ENCODE measurements around the gene PABPN1L.

The PABPN1L gene

DNA sequence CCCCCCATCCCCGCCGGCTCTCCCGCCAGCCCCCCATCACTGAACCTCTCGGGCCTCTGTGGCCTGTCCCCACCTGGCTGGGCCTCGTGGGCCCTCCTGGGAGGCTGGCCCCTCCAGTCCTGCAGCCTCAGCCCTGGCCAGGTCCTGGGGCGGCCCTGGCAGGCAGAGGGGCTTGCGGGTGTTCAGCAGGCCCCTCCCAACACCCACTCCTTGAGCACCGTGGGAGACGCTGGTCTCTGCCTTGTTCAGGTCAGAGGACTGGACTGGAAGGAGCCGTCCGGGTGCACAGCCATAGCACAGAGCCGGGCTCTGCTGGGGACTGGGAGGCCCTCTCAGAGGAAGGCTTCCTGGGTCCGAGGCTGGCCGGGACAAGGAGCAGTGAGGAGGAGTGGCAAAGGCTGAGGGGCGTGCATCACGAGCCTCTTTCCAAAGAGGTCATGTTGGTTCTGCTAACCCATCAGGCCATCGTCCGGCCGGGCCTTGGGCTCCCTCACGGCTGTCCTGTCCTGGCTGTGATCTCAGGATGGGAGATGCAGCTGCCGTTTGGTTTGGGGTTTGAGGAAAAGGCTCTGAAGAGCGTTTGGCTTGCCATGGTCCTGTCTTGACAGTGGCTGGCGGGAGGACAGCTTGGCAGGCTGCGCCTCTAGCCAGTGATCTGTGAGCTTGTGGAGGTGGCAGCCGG is 6.3 kb upstream of the PABPN1L start:
- no peak for DNase-seq (ENCODE audit: low read depth)
- TF ChIP-seq, protein P1, sequence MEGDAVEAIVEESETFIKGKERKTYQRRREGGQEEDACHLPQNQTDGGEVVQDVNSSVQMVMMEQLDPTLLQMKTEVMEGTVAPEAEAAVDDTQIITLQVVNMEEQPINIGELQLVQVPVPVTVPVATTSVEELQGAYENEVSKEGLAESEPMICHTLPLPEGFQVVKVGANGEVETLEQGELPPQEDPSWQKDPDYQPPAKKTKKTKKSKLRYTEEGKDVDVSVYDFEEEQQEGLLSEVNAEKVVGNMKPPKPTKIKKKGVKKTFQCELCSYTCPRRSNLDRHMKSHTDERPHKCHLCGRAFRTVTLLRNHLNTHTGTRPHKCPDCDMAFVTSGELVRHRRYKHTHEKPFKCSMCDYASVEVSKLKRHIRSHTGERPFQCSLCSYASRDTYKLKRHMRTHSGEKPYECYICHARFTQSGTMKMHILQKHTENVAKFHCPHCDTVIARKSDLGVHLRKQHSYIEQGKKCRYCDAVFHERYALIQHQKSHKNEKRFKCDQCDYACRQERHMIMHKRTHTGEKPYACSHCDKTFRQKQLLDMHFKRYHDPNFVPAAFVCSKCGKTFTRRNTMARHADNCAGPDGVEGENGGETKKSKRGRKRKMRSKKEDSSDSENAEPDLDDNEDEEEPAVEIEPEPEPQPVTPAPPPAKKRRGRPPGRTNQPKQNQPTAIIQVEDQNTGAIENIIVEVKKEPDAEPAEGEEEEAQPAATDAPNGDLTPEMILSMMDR (IDR thresholded peaks at IDR 0.05; ENCODE audit: insufficient read depth, low read depth, low read length, missing control alignments): no peak
- no peak overlapping the region for H3K4me3 ChIP-seq (ENCODE audit: low read depth, low read length)

DNA sequence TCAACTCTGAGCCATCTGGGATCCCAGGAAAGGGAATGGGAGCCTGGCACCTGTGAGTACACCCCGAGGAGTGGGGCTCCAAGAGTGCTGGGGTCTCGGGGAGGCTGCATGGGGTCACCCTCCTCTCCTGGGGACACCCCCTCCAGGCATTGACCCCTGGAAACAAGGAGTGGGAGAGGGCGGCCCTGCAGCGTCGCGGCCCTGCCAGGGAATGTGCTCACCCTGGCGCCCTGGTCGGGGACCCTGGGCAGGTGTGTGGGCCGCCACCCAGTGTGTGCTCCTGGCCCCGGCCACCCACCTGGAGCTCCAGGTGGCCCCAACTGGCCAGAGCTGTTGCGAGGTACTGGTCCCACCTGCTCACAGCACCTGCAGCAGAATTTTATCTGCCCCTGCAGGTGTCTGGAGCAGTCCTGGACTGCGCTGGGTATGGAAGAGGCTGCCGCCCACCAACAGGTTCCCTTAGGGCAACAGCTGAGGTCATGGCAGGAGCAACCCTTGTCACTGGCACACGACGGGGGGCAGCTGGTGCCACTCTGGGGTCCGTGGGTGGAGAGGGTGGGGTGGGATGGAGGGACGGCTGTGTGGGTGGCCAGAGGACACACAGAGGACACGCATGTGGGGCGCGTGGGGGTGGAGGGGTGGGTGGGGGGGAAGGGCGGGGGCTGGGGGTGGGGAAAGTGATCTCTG is 5.4 kb upstream of the PABPN1L start:
- TF ChIP-seq, protein P1 (IDR thresholded peaks at IDR 0.05; ENCODE audit: insufficient read depth, low read depth, low read length, missing control alignments): no peak
- DNase-seq (ENCODE audit: low read depth): no peak
- H3K4me3 ChIP-seq (ENCODE audit: low read depth, low read length): no peak overlapping the region

DNA sequence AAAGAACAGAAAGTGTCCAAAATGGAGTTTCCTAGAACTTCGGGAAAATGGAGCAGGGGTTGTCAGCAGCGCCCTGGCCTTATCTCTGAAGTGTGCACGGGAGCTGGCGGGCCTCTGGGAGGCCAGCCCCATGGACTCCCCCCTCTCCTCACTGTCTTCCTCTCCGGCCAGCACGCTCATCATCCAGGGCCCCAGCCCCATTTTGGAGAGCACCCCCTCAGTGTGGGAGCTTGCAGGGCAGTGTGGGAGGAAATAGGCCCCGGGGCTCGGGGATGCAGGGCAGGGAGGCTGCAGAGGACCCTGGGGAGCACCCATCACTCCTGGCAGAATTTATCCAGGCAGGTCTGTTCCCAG is 4.9 kb upstream of the PABPN1L start:
- TF ChIP-seq, protein P1 (IDR thresholded peaks at IDR 0.05; ENCODE audit: insufficient read depth, low read depth, low read length, missing control alignments): no peak
- no peak for DNase-seq (ENCODE audit: low read depth)
- H3K4me3 ChIP-seq (ENCODE audit: low read depth, low read length): no peak overlapping the region

DNA sequence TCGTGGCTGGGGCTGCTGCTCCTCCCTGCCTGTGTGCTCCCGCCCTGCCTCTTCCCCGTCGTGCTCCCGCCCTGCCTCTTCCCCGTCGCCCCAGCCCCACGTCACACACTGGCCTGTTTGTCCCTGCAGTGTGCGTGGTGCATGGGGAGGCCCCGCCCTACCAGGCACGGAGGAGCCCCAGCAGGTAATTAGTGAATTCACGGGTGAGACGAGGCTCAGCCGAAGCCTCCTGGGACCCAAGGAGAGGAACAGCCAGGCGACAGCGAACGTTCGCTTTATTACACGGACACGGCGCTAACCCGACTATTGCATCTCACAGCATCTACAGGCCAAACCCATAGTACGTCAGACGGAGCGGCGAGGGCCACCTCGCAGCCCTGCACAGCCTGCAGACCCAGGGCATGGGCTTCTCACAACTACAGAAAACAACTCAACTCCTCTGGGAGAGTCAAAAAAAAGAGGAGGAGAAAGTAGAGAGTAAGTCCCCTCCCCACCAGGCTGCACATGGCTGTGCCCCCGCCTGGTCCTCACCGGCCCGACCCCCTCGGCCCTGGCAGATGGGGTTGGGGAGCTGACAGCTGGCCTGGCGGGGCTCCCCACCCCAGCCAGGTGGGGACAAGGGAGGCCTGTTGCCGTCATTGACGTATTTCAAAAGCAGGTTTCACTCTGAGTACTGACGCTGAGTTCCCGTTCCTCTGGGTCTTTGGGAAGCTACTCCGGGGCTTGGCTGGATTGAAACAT is 4.3 kb upstream of the PABPN1L start:
- H3K4me3 ChIP-seq (ENCODE audit: low read depth, low read length): no peak overlapping the region
- TF ChIP-seq, protein P1 (IDR thresholded peaks at IDR 0.05; ENCODE audit: insufficient read depth, low read depth, low read length, missing control alignments): no peak
- DNase-seq (ENCODE audit: low read depth): no peak

DNA sequence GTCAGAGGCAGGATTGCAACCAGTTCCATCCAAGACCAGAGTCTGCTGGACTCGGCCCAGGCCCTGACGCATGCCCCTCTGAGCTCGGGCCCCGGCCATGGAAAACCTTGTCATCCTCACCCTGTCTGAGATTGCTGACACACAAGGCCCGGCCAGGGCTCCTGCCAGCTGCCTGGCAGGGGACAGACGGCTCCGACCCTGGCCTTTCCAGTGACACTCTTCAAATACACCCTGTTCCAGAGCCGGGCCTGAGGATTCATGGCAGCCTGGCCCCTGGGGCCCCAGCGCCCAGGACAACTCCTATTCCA is 3.2 kb upstream of the PABPN1L start:
- no peak overlapping the region for H3K4me3 ChIP-seq (ENCODE audit: low read depth, low read length)
- no peak for DNase-seq (ENCODE audit: low read depth)
- TF ChIP-seq, protein P1 (IDR thresholded peaks at IDR 0.05; ENCODE audit: insufficient read depth, low read depth, low read length, missing control alignments): no peak

DNA sequence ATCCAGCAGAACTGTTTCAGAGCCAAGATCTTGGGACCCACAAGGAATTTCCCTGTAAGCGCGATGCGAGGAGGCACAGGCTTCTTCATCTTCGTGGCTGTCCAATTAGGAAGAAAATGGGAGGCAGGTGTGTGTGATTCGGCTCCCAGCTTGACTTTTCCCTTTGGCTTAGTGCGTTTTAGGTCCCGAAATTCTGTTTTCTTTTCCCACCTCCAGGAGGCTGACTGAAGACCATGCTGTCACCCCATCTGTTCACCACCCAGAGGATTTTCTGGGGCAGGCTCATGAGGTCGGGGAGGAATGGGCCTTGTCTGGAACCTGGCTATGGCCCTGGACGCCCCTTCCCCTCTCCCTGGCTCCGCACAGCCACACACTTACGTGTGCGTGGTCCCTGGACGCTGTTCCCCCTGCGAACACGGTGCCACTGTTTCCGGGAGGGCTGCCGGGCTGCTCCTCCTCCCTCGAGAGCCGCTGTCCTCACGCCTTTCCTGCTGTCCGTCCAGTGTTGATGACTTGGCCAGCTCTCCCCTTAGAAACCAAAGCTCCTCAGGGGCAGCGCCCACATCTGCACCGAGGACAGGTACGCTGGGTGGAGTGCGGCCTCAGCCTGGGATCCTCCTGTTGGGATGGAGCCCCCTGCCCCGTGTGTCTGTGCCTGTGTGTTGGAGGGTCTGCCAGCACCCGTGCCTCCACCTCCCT is 2.7 kb upstream of the PABPN1L start:
- no peak overlapping the region for H3K4me3 ChIP-seq (ENCODE audit: low read depth, low read length)
- no peak for DNase-seq (ENCODE audit: low read depth)
- TF ChIP-seq, protein P1 (IDR thresholded peaks at IDR 0.05; ENCODE audit: insufficient read depth, low read depth, low read length, missing control alignments): no peak

All from GM12865 (cell line).